GM23338 (cell line): ENCODE measurements around the gene TMEM88. TPM values are rescaled to one million over a fixed set of nuclear protein-coding genes. Genes with fewer than 3 reads are reported as not detected.

ENCODE experiments used
- ATAC-seq: fragments of 200-7000 bp; cut with Tn5 transposase; 3 replicates; pipeline ENCODE4 v1.9.1; 2020
- DNase-seq: peaks from one replicate; pipeline ENCODE4 v3.0.0-alpha.2; 2015; ENCODE audit warnings: low spot score
- H2AFZ ChIP-seq: fragments of 200-600 bp; sonication (generic); 2 replicates; pipeline ENCODE4 v1.8.0; 2016; ENCODE audit warnings: antibody characterized with exemption, mild to moderate bottlenecking, moderate library complexity
- H3F3A ChIP-seq: fragments of 200-600 bp; sonication (generic); replicated peaks from 2 replicates; pipeline ENCODE4 v1.8.0; 2017; ENCODE audit warnings: antibody characterized with exemption, mixed run types, low read depth
- H3K27ac ChIP-seq: fragments of 200-600 bp; sonication (generic); 2 replicates; pipeline ENCODE4 v1.6.1; 2016; ENCODE audit warnings: low read depth
- H3K27me3 ChIP-seq: fragments of 200-600 bp; sonication (generic); 2 replicates; pipeline ENCODE4 v1.8.0; 2016; ENCODE audit warnings: mild to moderate bottlenecking, mixed run types, moderate library complexity; ENCODE audit not compliant: insufficient read depth
- H3K36me3 ChIP-seq: fragments of 200-600 bp; sonication (generic); 2 replicates; pipeline ENCODE4 v1.8.0; 2016; ENCODE audit warnings: mild to moderate bottlenecking; ENCODE audit not compliant: insufficient read depth
- H3K4me1 ChIP-seq: fragments of 200-600 bp; sonication (generic); 2 replicates; pipeline ENCODE4 v1.8.0; 2016; ENCODE audit warnings: mild to moderate bottlenecking, moderate library complexity; ENCODE audit not compliant: insufficient read depth
- H3K4me2 ChIP-seq: fragments of 200-600 bp; sonication (generic); 2 replicates; pipeline ENCODE4 v1.7.1; 2017; ENCODE audit warnings: mixed run types
- H3K4me3 ChIP-seq: fragments of 200-600 bp; sonication (generic); 2 replicates; pipeline ENCODE4 v1.6.1; 2016; ENCODE audit warnings: mixed run types
- H3K79me2 ChIP-seq: fragments of 200-600 bp; sonication (generic); replicated peaks from 2 replicates; pipeline ENCODE4 v1.8.0; 2017; ENCODE audit warnings: mild to moderate bottlenecking; ENCODE audit not compliant: insufficient read depth
- H3K9me2 ChIP-seq: fragments of 200-600 bp; sonication (generic); 2 replicates; pipeline ENCODE4 v1.8.0; 2017; ENCODE audit not compliant: insufficient read depth
- H4K20me1 ChIP-seq: fragments of 200-600 bp; sonication (generic); replicated peaks from 2 replicates; pipeline ENCODE4 v1.8.0; 2017; ENCODE audit warnings: mild to moderate bottlenecking; ENCODE audit not compliant: insufficient read depth
- H3K27ac Mint-ChIP-seq: 2 replicates; pipeline ENCODE4 v1.8.0; 2020; ENCODE audit warnings: inconsistent platforms, mild to moderate bottlenecking, moderate library complexity, mixed read lengths
- H3K27me3 Mint-ChIP-seq: 3 replicates; pipeline ENCODE4 v1.8.0; 2022; ENCODE audit warnings: low read depth, mild to moderate bottlenecking, moderate library complexity, mixed read lengths, inconsistent platforms; ENCODE audit not compliant: insufficient read depth, poor library complexity
- H3K36me3 Mint-ChIP-seq: 3 replicates; pipeline ENCODE4 v1.8.0; 2021; ENCODE audit warnings: low read depth, mild to moderate bottlenecking, inconsistent platforms, moderate library complexity, mixed read lengths
- H3K4me1 Mint-ChIP-seq: 3 replicates; pipeline ENCODE4 v1.8.0; 2020; ENCODE audit warnings: mild to moderate bottlenecking, inconsistent platforms, mixed read lengths
- H3K4me3 Mint-ChIP-seq: 3 replicates; pipeline ENCODE4 v1.8.0; 2021; ENCODE audit warnings: moderate library complexity, mild to moderate bottlenecking, inconsistent platforms, mixed read lengths
- H3K9me3 Mint-ChIP-seq: 3 replicates; pipeline ENCODE4 v1.8.0; 2020; ENCODE audit warnings: moderate library complexity, mild to moderate bottlenecking, inconsistent platforms, mixed read lengths
- CREB1 ChIP-seq: fragments of 250-450 bp; sonication (Bioruptor Pico); IDR thresholded peaks from 2 replicates; pipeline ENCODE4 v1.5.0; 2020; ENCODE audit warnings: low read depth, mild to moderate bottlenecking, moderate library complexity
- JUNB ChIP-seq: IDR thresholded peaks from one replicate; pipeline ENCODE4 v1.6.1; 2016; ENCODE audit warnings: antibody characterized with exemption; ENCODE audit not compliant: unreplicated experiment
- NANOG ChIP-seq: IDR thresholded peaks from 2 replicates; pipeline ENCODE4 v1.6.1; 2016; ENCODE audit warnings: antibody characterized with exemption, borderline replicate concordance
- POLR2AphosphoS5 ChIP-seq: IDR thresholded peaks from 2 replicates; pipeline ENCODE4 v1.6.1; 2016; ENCODE audit warnings: antibody characterized with exemption, low read depth
- ZNF331 ChIP-seq: fragments of 250-450 bp; sonication (Bioruptor Pico); IDR thresholded peaks from 2 replicates; pipeline ENCODE4 v1.5.0; 2020; ENCODE audit warnings: low read depth, mild to moderate bottlenecking, moderate library complexity
- polyA plus RNA-seq: library from polyadenylated mRNA; unstranded; fragments of >200 nt; fragmentation: Nextera tagmentation; extraction: Ambion mirVana; gene quantifications from 2 replicates; pipeline ENCODE4 v1.2.1, GENCODE V29; 2016
- total RNA-seq: library from RNA; depleted of rRNA; stranded (reverse); fragments of >200 nt; shearing (Covaris generic); gene quantifications from 2 replicates; pipeline ENCODE4 v1.2.3, GENCODE V29; 2014
- TF ChIP-seq, protein P1 (sequence below): IDR thresholded peaks from one replicate; pipeline ENCODE4 v1.6.1; 2018; ENCODE audit warnings: antibody characterized with exemption; ENCODE audit not compliant: unreplicated experiment
- TF ChIP-seq, protein P2 (sequence below): fragments of 250-450 bp; sonication (Bioruptor Pico); IDR thresholded peaks from 2 replicates; pipeline ENCODE4 v1.5.0; 2020; ENCODE audit warnings: mild to moderate bottlenecking, moderate library complexity

The TMEM88 gene
- total and polyA plus RNA-seq, 2 experiments from 2014 or later = 0.58 to 0.97 TPM

DNA sequence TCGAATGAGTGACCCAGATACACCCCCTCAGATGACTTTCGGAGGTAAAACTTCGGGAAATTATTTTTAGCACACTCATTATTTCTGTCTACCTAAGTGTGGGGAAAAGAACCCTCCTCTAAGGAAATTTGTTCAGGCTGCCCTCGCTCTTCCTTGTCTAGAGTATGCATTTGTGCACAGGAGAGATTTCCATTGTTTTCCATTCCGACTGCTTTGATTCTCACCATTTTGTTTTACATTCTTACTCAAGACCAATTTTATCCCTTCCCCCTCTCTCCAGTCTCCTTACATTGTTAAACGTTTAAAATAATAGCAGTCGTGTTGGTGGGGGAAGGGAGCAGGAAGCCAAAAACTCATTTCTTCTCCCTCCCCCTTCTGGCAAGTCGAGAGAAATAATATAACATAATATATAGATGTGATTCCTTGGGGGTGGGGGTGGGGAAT is 32.2 kb downstream of the TMEM88 start (continued):
- TF ChIP-seq POLR2AphosphoS5 = no peak
- TF ChIP-seq, protein P1, sequence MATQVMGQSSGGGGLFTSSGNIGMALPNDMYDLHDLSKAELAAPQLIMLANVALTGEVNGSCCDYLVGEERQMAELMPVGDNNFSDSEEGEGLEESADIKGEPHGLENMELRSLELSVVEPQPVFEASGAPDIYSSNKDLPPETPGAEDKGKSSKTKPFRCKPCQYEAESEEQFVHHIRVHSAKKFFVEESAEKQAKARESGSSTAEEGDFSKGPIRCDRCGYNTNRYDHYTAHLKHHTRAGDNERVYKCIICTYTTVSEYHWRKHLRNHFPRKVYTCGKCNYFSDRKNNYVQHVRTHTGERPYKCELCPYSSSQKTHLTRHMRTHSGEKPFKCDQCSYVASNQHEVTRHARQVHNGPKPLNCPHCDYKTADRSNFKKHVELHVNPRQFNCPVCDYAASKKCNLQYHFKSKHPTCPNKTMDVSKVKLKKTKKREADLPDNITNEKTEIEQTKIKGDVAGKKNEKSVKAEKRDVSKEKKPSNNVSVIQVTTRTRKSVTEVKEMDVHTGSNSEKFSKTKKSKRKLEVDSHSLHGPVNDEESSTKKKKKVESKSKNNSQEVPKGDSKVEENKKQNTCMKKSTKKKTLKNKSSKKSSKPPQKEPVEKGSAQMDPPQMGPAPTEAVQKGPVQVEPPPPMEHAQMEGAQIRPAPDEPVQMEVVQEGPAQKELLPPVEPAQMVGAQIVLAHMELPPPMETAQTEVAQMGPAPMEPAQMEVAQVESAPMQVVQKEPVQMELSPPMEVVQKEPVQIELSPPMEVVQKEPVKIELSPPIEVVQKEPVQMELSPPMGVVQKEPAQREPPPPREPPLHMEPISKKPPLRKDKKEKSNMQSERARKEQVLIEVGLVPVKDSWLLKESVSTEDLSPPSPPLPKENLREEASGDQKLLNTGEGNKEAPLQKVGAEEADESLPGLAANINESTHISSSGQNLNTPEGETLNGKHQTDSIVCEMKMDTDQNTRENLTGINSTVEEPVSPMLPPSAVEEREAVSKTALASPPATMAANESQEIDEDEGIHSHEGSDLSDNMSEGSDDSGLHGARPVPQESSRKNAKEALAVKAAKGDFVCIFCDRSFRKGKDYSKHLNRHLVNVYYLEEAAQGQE = no peak

DNA sequence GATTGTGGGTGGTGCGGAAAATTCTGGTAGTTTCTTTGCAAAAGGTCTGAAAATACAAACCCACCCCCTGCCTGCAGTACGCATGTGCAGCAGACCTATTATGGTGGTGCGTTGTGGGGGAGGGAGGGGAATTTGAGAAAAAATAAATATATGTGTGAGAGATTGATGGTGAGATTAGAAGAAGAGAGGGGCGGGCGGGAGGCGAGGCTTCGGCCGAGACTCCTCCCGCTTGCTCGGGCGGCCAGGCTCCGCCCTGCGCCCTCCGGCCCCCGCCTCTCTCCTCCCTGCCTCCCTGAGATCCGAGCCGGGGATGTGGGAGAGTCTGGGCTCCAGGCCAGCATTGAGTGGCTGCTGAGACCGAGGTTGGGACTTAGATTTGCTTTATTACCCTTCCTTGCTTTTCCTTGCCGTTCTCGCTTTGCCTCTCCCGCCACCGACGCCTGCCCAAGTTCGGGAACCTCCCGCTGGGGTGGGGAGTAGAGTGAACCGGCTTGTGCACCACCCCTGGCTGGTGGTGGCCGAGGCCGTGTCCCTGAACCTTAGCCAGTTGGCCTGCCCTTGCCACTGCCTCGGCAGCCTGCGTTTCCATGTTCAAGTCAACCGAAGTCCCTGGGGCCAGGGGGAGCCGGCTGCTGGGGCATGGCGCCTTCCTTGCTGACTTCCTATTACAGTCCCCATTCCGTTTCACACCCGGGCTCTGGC is 32.8 kb downstream of the TMEM88 start:
- H3K4me1 Mint-ChIP-seq = peaks cover 3% of the 10 kb centered on the region; the same call in 2 of the 3 replicates
- H3K9me3 Mint-ChIP-seq = no peaks in the 10 kb centered on the region; the same call in 2 of the 3 replicates
- Histone ChIP-seq H3K79me2 (no peaks in the 10 kb centered on the region), H3K4me2 (peak overlapping the region; percentile 88), H4K20me1 (no peaks in the 10 kb centered on the region), H3K36me3 (0 out of 2 replicates have a peak, but pooled peaks cover 3% of the 10 kb centered on the region), H3F3A (peaks cover 8% of the 10 kb centered on the region), H3K9me2 (no peaks in the 10 kb centered on the region), H3K27me3 (peaks cover 52% of the 10 kb centered on the region), H2AFZ (peak overlapping the region; percentile 99), H3K4me1 (peaks cover 44% of the 10 kb centered on the region), H3K4me3 (peak overlapping the region; percentile 65), H3K27ac (no peak overlapping the region)
- TF ChIP-seq, protein P2, sequence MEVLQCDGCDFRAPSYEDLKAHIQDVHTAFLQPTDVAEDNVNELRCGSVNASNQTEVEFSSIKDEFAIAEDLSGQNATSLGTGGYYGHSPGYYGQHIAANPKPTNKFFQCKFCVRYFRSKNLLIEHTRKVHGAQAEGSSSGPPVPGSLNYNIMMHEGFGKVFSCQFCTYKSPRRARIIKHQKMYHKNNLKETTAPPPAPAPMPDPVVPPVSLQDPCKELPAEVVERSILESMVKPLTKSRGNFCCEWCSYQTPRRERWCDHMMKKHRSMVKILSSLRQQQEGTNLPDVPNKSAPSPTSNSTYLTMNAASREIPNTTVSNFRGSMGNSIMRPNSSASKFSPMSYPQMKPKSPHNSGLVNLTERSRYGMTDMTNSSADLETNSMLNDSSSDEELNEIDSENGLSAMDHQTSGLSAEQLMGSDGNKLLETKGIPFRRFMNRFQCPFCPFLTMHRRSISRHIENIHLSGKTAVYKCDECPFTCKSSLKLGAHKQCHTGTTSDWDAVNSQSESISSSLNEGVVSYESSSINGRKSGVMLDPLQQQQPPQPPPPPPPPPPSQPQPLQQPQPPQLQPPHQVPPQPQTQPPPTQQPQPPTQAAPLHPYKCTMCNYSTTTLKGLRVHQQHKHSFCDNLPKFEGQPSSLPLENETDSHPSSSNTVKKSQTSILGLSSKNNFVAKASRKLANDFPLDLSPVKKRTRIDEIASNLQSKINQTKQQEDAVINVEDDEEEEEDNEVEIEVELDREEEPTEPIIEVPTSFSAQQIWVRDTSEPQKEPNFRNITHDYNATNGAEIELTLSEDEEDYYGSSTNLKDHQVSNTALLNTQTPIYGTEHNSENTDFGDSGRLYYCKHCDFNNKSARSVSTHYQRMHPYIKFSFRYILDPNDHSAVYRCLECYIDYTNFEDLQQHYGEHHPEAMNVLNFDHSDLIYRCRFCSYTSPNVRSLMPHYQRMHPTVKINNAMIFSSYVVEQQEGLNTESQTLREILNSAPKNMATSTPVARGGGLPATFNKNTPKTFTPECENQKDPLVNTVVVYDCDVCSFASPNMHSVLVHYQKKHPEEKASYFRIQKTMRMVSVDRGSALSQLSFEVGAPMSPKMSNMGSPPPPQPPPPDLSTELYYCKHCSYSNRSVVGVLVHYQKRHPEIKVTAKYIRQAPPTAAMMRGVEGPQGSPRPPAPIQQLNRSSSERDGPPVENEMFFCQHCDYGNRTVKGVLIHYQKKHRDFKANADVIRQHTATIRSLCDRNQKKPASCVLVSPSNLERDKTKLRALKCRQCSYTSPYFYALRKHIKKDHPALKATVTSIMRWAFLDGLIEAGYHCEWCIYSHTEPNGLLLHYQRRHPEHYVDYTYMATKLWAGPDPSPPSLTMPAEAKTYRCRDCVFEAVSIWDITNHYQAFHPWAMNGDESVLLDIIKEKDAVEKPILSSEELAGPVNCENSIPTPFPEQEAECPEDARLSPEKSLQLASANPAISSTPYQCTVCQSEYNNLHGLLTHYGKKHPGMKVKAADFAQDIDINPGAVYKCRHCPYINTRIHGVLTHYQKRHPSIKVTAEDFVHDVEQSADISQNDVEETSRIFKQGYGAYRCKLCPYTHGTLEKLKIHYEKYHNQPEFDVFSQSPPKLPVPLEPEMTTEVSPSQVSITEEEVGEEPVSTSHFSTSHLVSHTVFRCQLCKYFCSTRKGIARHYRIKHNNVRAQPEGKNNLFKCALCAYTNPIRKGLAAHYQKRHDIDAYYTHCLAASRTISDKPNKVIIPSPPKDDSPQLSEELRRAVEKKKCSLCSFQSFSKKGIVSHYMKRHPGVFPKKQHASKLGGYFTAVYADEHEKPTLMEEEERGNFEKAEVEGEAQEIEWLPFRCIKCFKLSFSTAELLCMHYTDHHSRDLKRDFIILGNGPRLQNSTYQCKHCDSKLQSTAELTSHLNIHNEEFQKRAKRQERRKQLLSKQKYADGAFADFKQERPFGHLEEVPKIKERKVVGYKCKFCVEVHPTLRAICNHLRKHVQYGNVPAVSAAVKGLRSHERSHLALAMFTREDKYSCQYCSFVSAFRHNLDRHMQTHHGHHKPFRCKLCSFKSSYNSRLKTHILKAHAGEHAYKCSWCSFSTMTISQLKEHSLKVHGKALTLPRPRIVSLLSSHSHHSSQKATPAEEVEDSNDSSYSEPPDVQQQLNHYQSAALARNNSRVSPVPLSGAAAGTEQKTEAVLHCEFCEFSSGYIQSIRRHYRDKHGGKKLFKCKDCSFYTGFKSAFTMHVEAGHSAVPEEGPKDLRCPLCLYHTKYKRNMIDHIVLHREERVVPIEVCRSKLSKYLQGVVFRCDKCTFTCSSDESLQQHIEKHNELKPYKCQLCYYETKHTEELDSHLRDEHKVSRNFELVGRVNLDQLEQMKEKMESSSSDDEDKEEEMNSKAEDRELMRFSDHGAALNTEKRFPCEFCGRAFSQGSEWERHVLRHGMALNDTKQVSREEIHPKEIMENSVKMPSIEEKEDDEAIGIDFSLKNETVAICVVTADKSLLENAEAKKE = no peak
- TF ChIP-seq, protein P1 = no peak
- TF ChIP-seq POLR2AphosphoS5 (peak; percentile 66), ZNF331 (CRISPR knock-in tag) (no peak), JUNB (no peak), CREB1 (CRISPR knock-in tag) (no peak), NANOG (no peak)
- H3K27ac Mint-ChIP-seq = no peak overlapping the region
- H3K27me3 Mint-ChIP-seq = peaks cover 9% of the 10 kb centered on the region
- DNase-seq = peak; percentile 90
- H3K4me3 Mint-ChIP-seq = no peak overlapping the region
- no peaks in the 10 kb centered on the region; the same call in 2 of the 3 replicates for H3K36me3 Mint-ChIP-seq
- peak; percentile 86 for ATAC-seq
